Stimulated activated effector memory CD8-positive, alpha-beta T cell treated with anti-CD3 and anti-CD28 coated beads, Interleukin-12 subunit alpha, Interleukin-12 subunit beta, amount 100 ng/mL, for 72 hours (primary cell): Measurements from ENCODE around the gene MRPL39.
A peak's percentile ranks its signal among the peaks of the same experiment; 100 is the strongest.
"Not testable (repeated sequence)": the region's sequence is repeated elsewhere in the genome, so short reads cannot be mapped to it uniquely, and the experiment has no call there.

Experiments
- ATAC-seq: fragments of 150-1000 bp; cut with Tn5 transposase; 2 replicates; pipeline ENCODE4 v1.10.0; 2021
- DNase-seq, 2 donors: peaks; one replicate each; pipeline ENCODE4 v3.0.0; 2021 to 2022; ENCODE audit warnings: low spot score in 2 of 2
- H3K27ac Mint-ChIP-seq: one replicate; pipeline ENCODE4 v1.8.0; 2022; ENCODE audit warnings: mild to moderate bottlenecking, mixed read lengths
- H3K36me3 Mint-ChIP-seq: one replicate; pipeline ENCODE4 v1.8.0; 2022; ENCODE audit warnings: mild to moderate bottlenecking, mixed read lengths
- H3K4me1 Mint-ChIP-seq: one replicate; pipeline ENCODE4 v1.8.0; 2022; ENCODE audit warnings: mixed read lengths
- H3K4me3 Mint-ChIP-seq: one replicate; pipeline ENCODE4 v1.8.0; 2022; ENCODE audit warnings: mild to moderate bottlenecking, mixed read lengths
- H3K9me3 Mint-ChIP-seq: one replicate; pipeline ENCODE4 v1.8.0; 2022; ENCODE audit warnings: mixed read lengths

MRPL39 gene

DNA sequence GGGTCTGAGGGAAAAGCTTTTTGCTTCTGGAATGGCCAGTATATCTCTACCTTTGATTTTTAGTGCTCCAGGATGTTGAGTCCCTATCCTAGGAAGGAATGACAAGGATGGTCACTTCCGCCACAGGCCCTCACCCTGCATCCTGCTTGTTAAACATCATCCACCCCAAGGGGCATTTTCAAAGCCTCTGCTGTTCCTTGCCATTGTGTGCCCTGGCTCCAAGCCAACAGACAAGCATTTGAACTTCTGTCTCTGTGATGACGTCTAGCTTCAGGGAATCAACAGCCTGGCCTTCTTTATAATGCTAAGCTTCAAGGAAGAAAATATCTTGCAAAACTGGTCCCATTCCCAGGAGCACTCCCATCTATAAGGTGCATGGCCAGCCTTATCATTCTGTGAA lies 19.5 kb upstream of the MRPL39 start:
- DNase-seq (no peak), ATAC-seq (no peak)
- Mint-ChIP-seq H3K27ac (no peak overlapping the region), H3K4me1 (no peaks in the 10 kb centered on the region), H3K4me3 (no peak overlapping the region), H3K9me3 (no peaks in the 10 kb centered on the region), H3K36me3 (no peaks in the 10 kb centered on the region)

GRCh38 chr21:25625776-25626555 lies 18.7 kb upstream of the MRPL39 start:
- not testable (repeated sequence) for DNase-seq, H3K4me1 Mint-ChIP-seq, H3K9me3 Mint-ChIP-seq, H3K4me3 Mint-ChIP-seq, ATAC-seq, H3K27ac Mint-ChIP-seq, H3K36me3 Mint-ChIP-seq

DNA sequence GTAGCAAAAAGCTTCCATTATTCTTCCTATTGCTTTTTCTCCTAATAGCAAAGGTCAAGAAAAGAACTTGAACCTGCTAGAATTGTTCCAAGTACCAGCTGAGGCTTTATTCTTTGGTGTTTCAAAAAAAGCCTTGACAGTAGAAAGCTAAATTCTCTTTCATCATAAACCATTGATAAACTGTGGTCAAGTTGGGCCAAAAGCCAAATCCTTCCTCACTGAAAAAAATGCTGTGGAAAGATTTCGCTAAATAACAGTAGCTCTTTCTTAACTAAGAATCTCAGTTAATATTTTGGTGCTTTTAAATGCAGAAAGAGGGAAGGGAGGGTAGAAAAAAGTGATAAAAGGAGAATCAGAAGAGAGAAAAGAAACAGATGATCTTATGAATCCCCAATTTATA lies 17.8 kb upstream of the MRPL39 start:
- no peaks in the 10 kb centered on the region for H3K4me1 Mint-ChIP-seq
- H3K4me3 Mint-ChIP-seq = no peak overlapping the region
- no peaks in the 10 kb centered on the region for H3K9me3 Mint-ChIP-seq
- no peak for DNase-seq
- H3K27ac Mint-ChIP-seq = no peak overlapping the region
- no peaks in the 10 kb centered on the region for H3K36me3 Mint-ChIP-seq
- ATAC-seq = no peak

- ATAC-seq = no peak
- Mint-ChIP-seq H3K27ac (no peak overlapping the region), H3K4me1 (no peaks in the 10 kb centered on the region), H3K9me3 (no peaks in the 10 kb centered on the region), H3K36me3 (no peaks in the 10 kb centered on the region), H3K4me3 (no peak overlapping the region)
- DNase-seq = no peak
Observed at GRCh38 chr21:25624511-25624910, 17.2 kb upstream of the MRPL39 start.

DNA sequence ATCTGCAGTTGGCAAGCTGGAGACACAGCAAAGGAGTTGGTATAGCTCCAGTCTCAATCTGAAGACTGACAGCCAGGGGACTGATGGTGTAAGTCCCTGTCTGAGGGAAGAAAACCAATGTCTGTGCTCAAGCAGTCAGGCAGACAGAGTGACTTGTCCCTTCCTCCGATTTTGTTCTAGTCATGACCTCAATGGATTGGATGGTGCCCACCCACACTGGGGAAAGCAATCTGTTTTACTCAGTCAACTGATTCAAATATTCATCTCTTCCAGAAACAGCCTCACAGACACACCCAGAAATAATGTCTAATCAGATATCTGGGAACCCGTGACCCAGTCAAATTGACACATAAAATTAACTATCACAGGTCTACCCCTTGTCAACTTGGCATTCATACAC lies 11.9 kb upstream of the MRPL39 start:
- no peak overlapping the region for H3K27ac Mint-ChIP-seq
- H3K4me1 Mint-ChIP-seq = no peaks in the 10 kb centered on the region
- no peaks in the 10 kb centered on the region for H3K9me3 Mint-ChIP-seq
- H3K36me3 Mint-ChIP-seq = no peaks in the 10 kb centered on the region
- DNase-seq (no peak), ATAC-seq (no peak)
- no peak overlapping the region for H3K4me3 Mint-ChIP-seq

GRCh38 chr21:25615880-25616279 lies 8.6 kb upstream of the MRPL39 start:
- Mint-ChIP-seq H3K4me3 (no peak overlapping the region), H3K9me3 (no peaks in the 10 kb centered on the region), H3K4me1 (no peaks in the 10 kb centered on the region), H3K36me3 (no peaks in the 10 kb centered on the region), H3K27ac (no peak overlapping the region)
- no peak for DNase-seq
- no peak for ATAC-seq

DNA sequence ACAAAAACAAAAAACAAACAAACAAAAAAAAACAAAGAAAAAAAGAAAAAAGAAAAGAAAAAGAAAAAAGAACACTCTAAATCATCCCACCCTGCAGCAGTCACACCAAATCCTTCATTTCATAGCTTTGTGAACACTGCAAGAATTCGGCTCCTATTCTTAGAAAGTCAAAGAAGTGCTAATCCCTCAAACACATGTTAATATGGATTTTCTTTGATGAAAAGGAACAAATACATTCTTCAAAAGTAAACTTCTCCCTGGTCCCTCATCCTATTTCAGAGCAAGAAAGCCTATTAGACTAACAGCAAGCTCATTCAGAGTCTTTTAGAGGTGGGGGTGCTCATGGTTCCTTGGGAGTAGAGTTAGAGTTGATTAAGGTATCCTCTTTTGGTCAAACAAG lies 7.2 kb upstream of the MRPL39 start:
- no peak overlapping the region for H3K4me3 Mint-ChIP-seq
- no peaks in the 10 kb centered on the region for H3K36me3 Mint-ChIP-seq
- DNase-seq = no peak
- no peaks in the 10 kb centered on the region for H3K4me1 Mint-ChIP-seq
- no peaks in the 10 kb centered on the region for H3K9me3 Mint-ChIP-seq
- H3K27ac Mint-ChIP-seq = no peak overlapping the region
- ATAC-seq = no peak

- Mint-ChIP-seq H3K4me3 (peak overlapping the region; percentile 97), H3K36me3 (peaks cover 47% of the 10 kb centered on the region), H3K9me3 (no peaks in the 10 kb centered on the region), H3K4me1 (peaks cover 29% of the 10 kb centered on the region), H3K27ac (peak overlapping the region; percentile 98)
- ATAC-seq (peak; percentile 86), DNase-seq (peak; percentile 62 to 79)
Observed at GRCh38 chr21:25608044-25608737, 910 bp upstream of the MRPL39 start.

GRCh38 chr21:25589887-25590286 lies 17.4 kb downstream of the MRPL39 start:
- no peaks in the 10 kb centered on the region for H3K9me3 Mint-ChIP-seq
- no peak overlapping the region for H3K4me3 Mint-ChIP-seq
- peaks cover 31% of the 10 kb centered on the region for H3K4me1 Mint-ChIP-seq
- ATAC-seq (no peak), DNase-seq (no peak)
- H3K27ac Mint-ChIP-seq = peak overlapping the region; percentile 30
- H3K36me3 Mint-ChIP-seq = peaks cover 100% of the 10 kb centered on the region

DNA sequence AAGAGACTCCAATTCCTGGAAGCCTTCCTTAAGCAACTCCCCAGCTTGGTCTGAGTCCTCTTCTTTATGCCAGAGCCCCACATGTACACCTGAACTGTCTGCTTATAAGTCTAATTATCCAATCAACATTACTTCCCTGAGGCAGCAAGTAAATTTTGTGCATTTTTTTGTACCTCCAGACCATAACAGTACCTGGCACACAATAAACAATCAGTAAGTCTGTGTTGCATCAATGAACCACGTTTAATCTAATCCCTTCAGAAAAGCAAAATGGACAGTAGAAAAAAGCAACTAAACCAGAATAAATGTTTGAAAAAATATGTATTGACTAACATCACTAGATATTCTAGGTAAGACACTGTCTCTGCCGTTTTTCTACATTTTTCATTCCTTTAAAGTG lies 20.5 kb downstream of the MRPL39 start:
- peaks cover 42% of the 10 kb centered on the region for H3K4me1 Mint-ChIP-seq
- peak overlapping the region; percentile 72 for H3K27ac Mint-ChIP-seq
- no peak overlapping the region for H3K4me3 Mint-ChIP-seq
- ATAC-seq = no peak
- no peak for DNase-seq
- peaks cover 100% of the 10 kb centered on the region for H3K36me3 Mint-ChIP-seq
- no peaks in the 10 kb centered on the region for H3K9me3 Mint-ChIP-seq

- ATAC-seq = peak; percentile 6
- peak overlapping the region; percentile 72 for H3K27ac Mint-ChIP-seq
- H3K4me1 Mint-ChIP-seq = peaks cover 42% of the 10 kb centered on the region
- H3K9me3 Mint-ChIP-seq = no peaks in the 10 kb centered on the region
- peaks cover 100% of the 10 kb centered on the region for H3K36me3 Mint-ChIP-seq
- H3K4me3 Mint-ChIP-seq = no peak overlapping the region
- no peak for DNase-seq
Observed at GRCh38 chr21:25586326-25586725, 21.0 kb downstream of the MRPL39 start.

GRCh38 chr21:25584833-25585676 lies 22.2 kb downstream of the MRPL39 start:
- H3K4me1 Mint-ChIP-seq = peaks cover 38% of the 10 kb centered on the region
- H3K36me3 Mint-ChIP-seq = peaks cover 100% of the 10 kb centered on the region
- H3K9me3 Mint-ChIP-seq = no peaks in the 10 kb centered on the region
- peak overlapping the region; percentile 92 for H3K27ac Mint-ChIP-seq
- ATAC-seq (no peak), DNase-seq (no peak)
- no peak overlapping the region for H3K4me3 Mint-ChIP-seq

DNA sequence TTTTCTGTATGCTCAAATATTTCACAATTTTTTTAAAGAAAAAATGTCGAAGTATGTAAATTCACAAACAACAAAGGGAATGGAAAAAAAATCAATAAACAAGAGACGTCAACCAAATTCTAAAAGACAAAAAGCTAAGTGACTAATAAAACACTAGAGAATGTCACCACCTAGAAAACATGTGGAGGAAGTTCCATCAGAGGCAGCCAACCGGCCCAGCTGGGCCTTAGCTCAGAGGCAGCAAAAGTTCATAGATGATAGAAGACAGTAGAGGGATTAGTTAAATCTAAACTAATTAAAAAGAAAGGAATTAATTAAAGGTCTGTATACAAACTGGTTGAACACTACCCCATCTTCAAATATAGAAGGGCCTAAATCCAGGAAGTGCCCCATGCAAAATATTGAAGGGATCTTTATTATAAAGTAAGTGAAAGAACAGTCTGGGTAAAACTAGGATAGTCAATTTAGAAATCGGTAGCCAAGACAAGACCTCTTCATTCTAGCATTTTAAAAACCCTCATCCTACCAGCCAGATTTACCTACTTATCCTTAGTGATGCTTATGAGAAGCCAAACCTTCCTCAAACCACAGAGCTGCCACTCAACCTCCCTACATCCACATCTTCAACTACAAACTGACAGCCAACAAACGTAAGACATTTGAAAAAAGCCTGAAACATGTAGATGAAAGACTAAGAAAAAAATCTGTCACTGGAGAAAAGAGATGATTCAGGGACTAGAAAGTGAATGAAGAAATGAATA lies 23.7 kb downstream of the MRPL39 start:
- Mint-ChIP-seq H3K27ac (peak overlapping the region; percentile 92), H3K4me1 (peaks cover 35% of the 10 kb centered on the region), H3K4me3 (no peak overlapping the region), H3K9me3 (no peaks in the 10 kb centered on the region), H3K36me3 (peaks cover 100% of the 10 kb centered on the region)
- ATAC-seq (peak; percentile 37), DNase-seq (no peak)

GRCh38 chr21:25582888-25583287 lies 24.4 kb downstream of the MRPL39 start:
- no peaks in the 10 kb centered on the region for H3K9me3 Mint-ChIP-seq
- H3K4me1 Mint-ChIP-seq = peaks cover 41% of the 10 kb centered on the region
- ATAC-seq (peak; percentile 3), DNase-seq (no peak)
- peaks cover 100% of the 10 kb centered on the region for H3K36me3 Mint-ChIP-seq
- H3K4me3 Mint-ChIP-seq = no peak overlapping the region
- H3K27ac Mint-ChIP-seq = peak overlapping the region; percentile 92
